DMS79 treated with DMSO at 0.1 percent for 48 hours (cell line): Measurements from ENCODE around the gene ANKRD36B.
"Not testable (repeated sequence)": the region's sequence is repeated elsewhere in the genome, so short reads cannot be mapped to it uniquely, and the experiment has no call there.

ENCODE experiments used
- DNase-seq: peaks from one replicate; lab custom pipeline; 2025; lab: John Stamatoyannopoulos, UW

Gene ANKRD36B

GRCh38 chr2:97589598-97590510 lies at the start of gene ANKRD36B:
Gene ANKRD36B (minus strand): TSS chr2:97589877. CDS start chr2:97589685, 192 bp downstream.
- not testable (repeated sequence) for DNase-seq

- DNase-seq: not testable (repeated sequence)
Measured at GRCh38 chr2:97626049-97626430, 36.4 kb upstream of the ANKRD36B start.

GRCh38 chr2:97625354-97626048 lies 35.8 kb upstream of the ANKRD36B start:
- not testable (repeated sequence) for DNase-seq

GRCh38 chr2:97622976-97623375 lies 33.3 kb upstream of the ANKRD36B start:
- DNase-seq: not testable (repeated sequence)

- not testable (repeated sequence) for DNase-seq
Measured at GRCh38 chr2:97620492-97620891, 30.8 kb upstream of the ANKRD36B start.

GRCh38 chr2:97618939-97619827 lies 29.5 kb upstream of the ANKRD36B start:
- not testable (repeated sequence) for DNase-seq

GRCh38 chr2:97617911-97618310 lies 28.2 kb upstream of the ANKRD36B start:
- DNase-seq: no peak

GRCh38 chr2:97615746-97616145 lies 26.1 kb upstream of the ANKRD36B start:
- DNase-seq: not testable (repeated sequence)

- not testable (repeated sequence) for DNase-seq
Measured at GRCh38 chr2:97611895-97612294, 22.2 kb upstream of the ANKRD36B start.

GRCh38 chr2:97608745-97609144 lies 19.1 kb upstream of the ANKRD36B start:
- not testable (repeated sequence) for DNase-seq

- DNase-seq: not testable (repeated sequence)
Measured at GRCh38 chr2:97605524-97606339, 16.1 kb upstream of the ANKRD36B start.

- not testable (repeated sequence) for DNase-seq
Measured at GRCh38 chr2:97605109-97605508, 15.4 kb upstream of the ANKRD36B start.

- not testable (repeated sequence) for DNase-seq
Measured at GRCh38 chr2:97601537-97601936, 11.9 kb upstream of the ANKRD36B start.

GRCh38 chr2:97596180-97596579 lies 6.5 kb upstream of the ANKRD36B start:
- DNase-seq: not testable (repeated sequence)

- not testable (repeated sequence) for DNase-seq
Measured at GRCh38 chr2:97593520-97593919, 3.8 kb upstream of the ANKRD36B start.

- DNase-seq: not testable (repeated sequence)
Measured at GRCh38 chr2:97590515-97591394, 1.1 kb upstream of the ANKRD36B start.

GRCh38 chr2:97589257-97589597 lies 450 bp downstream of the ANKRD36B start:
- not testable (repeated sequence) for DNase-seq

GRCh38 chr2:97565674-97566073 lies 24.0 kb downstream of the ANKRD36B start:
- not testable (repeated sequence) for DNase-seq

- not testable (repeated sequence) for DNase-seq
Measured at GRCh38 chr2:97552406-97552805, 37.3 kb downstream of the ANKRD36B start.

- not testable (repeated sequence) for DNase-seq
Measured at GRCh38 chr2:97550498-97550897, 39.2 kb downstream of the ANKRD36B start.
